Activated CD4-positive, alpha-beta T cell treated with anti-CD3 and anti-CD28 coated beads, Interleukin-2, amount 10 ng/mL, durations not matched to agents 7 days and 5 days (primary cell): Measurements from ENCODE around the gene GLRX3. TPM values are rescaled to one million over a fixed set of nuclear protein-coding genes. Genes with fewer than 3 reads are reported as not detected.

ENCODE experiments used
- CTCF ChIA-PET: fragments of 350-600 bp; sonication (Branson Sonifier 250); formaldehyde crosslinking; loops from one replicate; lab custom pipeline; 2021; ENCODE audit warnings: antibody characterized with exemption; lab: Charles Lee
- POLR2A ChIA-PET: fragments of 350-600 bp; sonication (Branson Sonifier 250); formaldehyde crosslinking; loops from one replicate; lab custom pipeline; 2021; ENCODE audit warnings: antibody characterized with exemption; lab: Charles Lee
- DNase-seq: peaks from one replicate; pipeline ENCODE4 v3.0.0-alpha.2; 2020
- H3K27ac Mint-ChIP-seq: one replicate; pipeline ENCODE4 v1.8.0; 2021; ENCODE audit warnings: mild to moderate bottlenecking, moderate library complexity, mixed read lengths
- H3K27me3 Mint-ChIP-seq: one replicate; pipeline ENCODE4 v1.8.0; 2021; ENCODE audit warnings: mixed read lengths
- H3K36me3 Mint-ChIP-seq: one replicate; pipeline ENCODE4 v1.8.0; 2021; ENCODE audit warnings: low read depth, mixed read lengths
- H3K4me1 Mint-ChIP-seq: one replicate; pipeline ENCODE4 v1.8.0; 2021; ENCODE audit warnings: mixed read lengths
- H3K4me3 Mint-ChIP-seq: one replicate; pipeline ENCODE4 v1.8.0; 2021; ENCODE audit warnings: mild to moderate bottlenecking, moderate library complexity, mixed read lengths
- H3K9me3 Mint-ChIP-seq: one replicate; pipeline ENCODE4 v1.8.0; 2021; ENCODE audit warnings: mixed read lengths
- total RNA-seq, 2 experiments: library from RNA; stranded (reverse); gene quantifications; one replicate each; pipeline ENCODE4 v1.2.3, GENCODE V29; 2021

The GLRX3 gene
- total RNA-seq, 2 experiments from 2014 or later = 78.7 to 90.1 TPM

DNA sequence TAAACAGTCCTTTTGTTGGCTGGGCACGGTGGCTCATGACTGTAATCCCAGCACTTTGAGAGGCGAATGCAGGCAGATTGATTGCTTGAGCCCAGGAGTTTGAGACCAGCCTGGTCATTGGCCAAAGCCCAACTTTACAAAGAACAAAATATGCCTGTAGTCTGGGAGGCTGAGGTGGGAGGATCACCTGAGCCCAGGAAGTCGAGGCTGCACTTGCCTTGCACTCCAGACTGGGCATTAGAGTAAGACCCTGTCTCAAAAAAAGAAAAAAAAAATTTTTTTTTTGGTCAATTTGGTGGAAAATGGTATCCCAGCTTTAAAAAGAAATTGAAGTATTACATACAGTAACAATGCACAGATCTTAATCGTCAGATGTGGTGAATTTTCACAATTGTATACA is 4.8 kb downstream of the GLRX3 start:
- no peak overlapping the region for H3K4me3 Mint-ChIP-seq

DNA sequence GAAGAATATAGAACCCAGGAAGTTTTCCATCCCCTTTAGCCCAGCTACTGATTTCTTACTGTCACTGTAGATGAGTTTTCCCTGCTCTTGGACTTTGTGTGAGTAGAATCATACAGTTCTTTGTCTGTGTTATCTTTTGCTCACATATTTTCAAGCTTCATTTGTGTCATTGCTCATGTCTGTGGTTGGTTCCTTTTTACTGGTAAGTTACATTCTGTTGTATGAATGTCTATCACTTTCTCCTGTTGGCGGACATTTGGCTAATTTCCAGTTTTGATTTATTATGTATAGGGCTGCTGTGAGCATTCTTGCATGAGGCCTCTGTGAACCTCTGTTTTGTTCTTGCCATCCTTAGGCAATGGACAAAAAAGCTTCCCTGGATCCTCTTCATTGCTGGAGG is 5.3 kb downstream of the GLRX3 start:
- Mint-ChIP-seq H3K4me3 (peak overlapping the region; percentile 1), H3K27me3 (no peaks in the 10 kb centered on the region), H3K36me3 (peaks cover 46% of the 10 kb centered on the region), H3K4me1 (peaks cover 62% of the 10 kb centered on the region), H3K9me3 (no peaks in the 10 kb centered on the region), H3K27ac (peak overlapping the region; percentile 76)
- POLR2A ChIA-PET = no interaction called here
- DNase-seq = no peak
- CTCF ChIA-PET = interaction anchor here (2.1 kb wide), 1 partner anchor 31 kb away, joined by 10 read pairs; the partner anchor contains the start of gene C10orf143

More for the DNA sequence above, 4.8 kb downstream of the GLRX3 start:
- Mint-ChIP-seq H3K27me3 (no peaks in the 10 kb centered on the region), H3K9me3 (no peaks in the 10 kb centered on the region), H3K4me1 (peaks cover 58% of the 10 kb centered on the region), H3K36me3 (peaks cover 42% of the 10 kb centered on the region), H3K27ac (peak overlapping the region; percentile 31)
- no peak for DNase-seq
- POLR2A ChIA-PET = no interaction called here
- CTCF ChIA-PET = interaction anchor here (2.1 kb wide), 1 partner anchor 31 kb away, joined by 10 read pairs; the partner anchor contains the start of gene C10orf143

DNA sequence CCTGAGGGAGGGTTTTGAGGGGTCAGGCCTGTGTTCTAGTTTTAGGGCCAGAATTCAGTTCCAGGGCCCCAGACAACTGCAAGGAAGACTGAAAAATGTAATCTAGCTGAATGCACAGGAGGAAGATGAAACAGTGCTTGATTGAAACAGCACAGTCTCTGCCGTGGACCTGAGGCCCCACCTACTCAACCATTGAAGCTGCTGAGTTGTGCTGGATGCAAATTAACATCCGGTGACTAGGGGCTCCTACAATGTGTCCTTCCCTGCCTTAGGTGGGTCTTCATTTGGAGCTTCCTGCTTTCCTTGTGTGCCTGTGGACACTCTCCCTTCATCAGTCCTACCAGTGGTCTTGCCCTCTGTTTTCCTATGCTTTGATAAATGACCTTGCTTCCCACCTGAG is 5.7 kb downstream of the GLRX3 start:
- Mint-ChIP-seq H3K27ac (peak overlapping the region; percentile 76), H3K4me1 (peaks cover 65% of the 10 kb centered on the region), H3K4me3 (peak overlapping the region; percentile 1), H3K9me3 (no peaks in the 10 kb centered on the region), H3K27me3 (no peaks in the 10 kb centered on the region), H3K36me3 (peaks cover 49% of the 10 kb centered on the region)
- POLR2A ChIA-PET = no interaction called here
- peak; percentile 26 for DNase-seq
- CTCF ChIA-PET = interaction anchor here (2.1 kb wide), 1 partner anchor 32 kb away, joined by 10 read pairs; the partner anchor contains the start of gene C10orf143

- no peak for DNase-seq
- peak overlapping the region; percentile 15 for H3K27ac Mint-ChIP-seq
- H3K9me3 Mint-ChIP-seq = no peaks in the 10 kb centered on the region
- H3K27me3 Mint-ChIP-seq = no peaks in the 10 kb centered on the region
- H3K4me1 Mint-ChIP-seq = peaks cover 34% of the 10 kb centered on the region
- ChIA-PET CTCF (interaction anchor here (0.6 to 2.3 kb wide), 2 partner anchors 9 to 11 kb away, joined by 3 to 7 read pairs; partner anchors contain the start of gene GLRX3), POLR2A (interaction anchor here (0.6 kb wide), 1 partner anchor 151 kb away, joined by 6 read pairs; no protein-coding TSS in a partner anchor)
- H3K4me3 Mint-ChIP-seq = no peak overlapping the region
- H3K36me3 Mint-ChIP-seq = peaks cover 51% of the 10 kb centered on the region
These were observed 9.9 kb downstream of the GLRX3 start for GRCh38 chr10:130146042-130146441.

- H3K4me1 Mint-ChIP-seq = peaks cover 32% of the 10 kb centered on the region
- H3K27ac Mint-ChIP-seq = no peak overlapping the region
- peaks cover 33% of the 10 kb centered on the region for H3K36me3 Mint-ChIP-seq
- no peak overlapping the region for H3K4me3 Mint-ChIP-seq
- ChIA-PET CTCF (no interaction called here), POLR2A (no interaction called here)
- no peak for DNase-seq
- no peaks in the 10 kb centered on the region for H3K27me3 Mint-ChIP-seq
- H3K9me3 Mint-ChIP-seq = no peaks in the 10 kb centered on the region
These were observed 23.1 kb downstream of the GLRX3 start for GRCh38 chr10:130159192-130159794.

DNA sequence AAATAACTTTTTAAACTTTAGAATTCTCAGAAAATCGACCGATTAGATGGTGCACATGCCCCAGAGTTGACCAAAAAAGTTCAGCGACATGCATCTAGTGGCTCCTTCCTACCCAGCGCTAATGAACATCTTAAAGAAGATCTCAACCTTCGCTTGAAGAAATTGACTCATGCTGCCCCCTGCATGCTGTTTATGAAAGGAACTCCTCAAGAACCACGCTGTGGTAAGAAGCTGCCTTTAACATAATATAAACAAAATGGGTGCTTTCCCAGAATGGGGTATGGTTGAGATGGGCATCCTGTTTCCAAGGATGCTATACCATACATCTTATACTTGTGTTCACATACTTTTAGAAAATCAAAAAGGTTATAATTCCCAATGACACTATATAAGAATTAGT is 24.6 kb downstream of the GLRX3 start:
- Mint-ChIP-seq H3K27ac (no peak overlapping the region), H3K27me3 (no peaks in the 10 kb centered on the region), H3K9me3 (no peaks in the 10 kb centered on the region), H3K4me3 (no peak overlapping the region), H3K4me1 (peaks cover 28% of the 10 kb centered on the region), H3K36me3 (peaks cover 30% of the 10 kb centered on the region)
- peak; percentile 47 for DNase-seq
- ChIA-PET POLR2A (no interaction called here), CTCF (no interaction called here)

DNA sequence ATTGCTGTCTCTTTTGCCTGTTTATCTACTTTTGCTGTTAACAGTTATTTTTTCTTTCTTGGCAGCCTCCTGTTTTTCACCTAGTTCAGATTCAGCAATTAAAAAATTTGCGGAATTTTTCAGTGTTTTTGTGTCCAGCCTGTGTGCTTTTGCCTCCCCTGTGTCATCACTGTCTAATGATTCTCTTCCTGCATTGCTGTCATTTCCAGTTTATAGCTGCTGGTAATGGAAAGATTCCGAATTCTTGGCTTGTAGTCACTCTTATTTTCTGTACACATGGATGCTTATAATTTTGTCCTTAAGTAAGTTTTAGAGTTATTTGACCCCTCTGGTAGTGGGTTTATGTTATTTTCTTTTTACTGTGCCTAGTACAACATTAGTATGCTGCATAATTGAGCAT is 25.1 kb downstream of the GLRX3 start:
- Mint-ChIP-seq H3K27me3 (no peaks in the 10 kb centered on the region), H3K27ac (no peak overlapping the region), H3K36me3 (peaks cover 32% of the 10 kb centered on the region), H3K9me3 (no peaks in the 10 kb centered on the region), H3K4me1 (peaks cover 28% of the 10 kb centered on the region), H3K4me3 (no peak overlapping the region)
- CTCF ChIA-PET = interaction anchor here (0.6 to 1.2 kb wide), 2 partner anchors 21 to 56 kb away, joined by 3 to 5 read pairs; no protein-coding TSS in a partner anchor
- POLR2A ChIA-PET = no interaction called here
- no peak for DNase-seq

- Mint-ChIP-seq H3K4me1 (peaks cover 43% of the 10 kb centered on the region), H3K27ac (no peak overlapping the region), H3K9me3 (no peaks in the 10 kb centered on the region), H3K27me3 (no peaks in the 10 kb centered on the region), H3K36me3 (peaks cover 56% of the 10 kb centered on the region), H3K4me3 (no peak overlapping the region)
- POLR2A ChIA-PET = no interaction called here
- no peak for DNase-seq
- CTCF ChIA-PET = interaction anchor here (2.4 kb wide), 1 partner anchor 58 kb away, joined by 6 read pairs; no protein-coding TSS in a partner anchor
These were observed 31.0 kb downstream of the GLRX3 start for GRCh38 chr10:130167193-130167592.

DNA sequence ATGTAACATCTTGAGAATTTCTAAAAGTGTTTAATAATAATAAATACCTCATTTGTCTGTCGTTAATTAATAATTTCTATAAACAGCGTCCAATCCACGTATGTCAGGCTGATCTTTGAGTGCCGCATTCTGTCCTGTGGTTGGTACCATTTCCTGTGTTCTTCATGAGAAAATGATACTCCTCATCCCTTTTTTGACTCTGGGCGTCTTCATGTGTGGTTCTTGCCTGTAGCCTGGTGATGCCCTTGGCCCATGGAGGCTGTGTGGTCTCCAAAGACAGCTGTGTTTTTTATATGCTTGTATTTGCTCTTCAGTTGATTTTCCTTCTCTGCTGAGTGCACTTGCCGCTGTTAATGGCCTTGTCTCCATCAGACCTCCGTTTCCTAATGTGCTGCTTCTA is 31.5 kb downstream of the GLRX3 start:
- POLR2A ChIA-PET = no interaction called here
- Mint-ChIP-seq H3K36me3 (peaks cover 51% of the 10 kb centered on the region), H3K4me3 (no peak overlapping the region), H3K4me1 (peaks cover 43% of the 10 kb centered on the region), H3K9me3 (no peaks in the 10 kb centered on the region), H3K27me3 (no peaks in the 10 kb centered on the region), H3K27ac (no peak overlapping the region)
- CTCF ChIA-PET = interaction anchor here (2.4 kb wide), 1 partner anchor 58 kb away, joined by 6 read pairs; no protein-coding TSS in a partner anchor
- no peak for DNase-seq

- no peak for DNase-seq
- H3K4me3 Mint-ChIP-seq = no peak overlapping the region
- CTCF ChIA-PET = interaction anchor here (1.9 to 2.4 kb wide), 2 partner anchors 42 to 60 kb away, joined by 6 to 7 read pairs; no protein-coding TSS in a partner anchor
- no peak overlapping the region for H3K27ac Mint-ChIP-seq
- H3K9me3 Mint-ChIP-seq = no peaks in the 10 kb centered on the region
- peaks cover 58% of the 10 kb centered on the region for H3K4me1 Mint-ChIP-seq
- H3K27me3 Mint-ChIP-seq = no peaks in the 10 kb centered on the region
- POLR2A ChIA-PET = no interaction called here
- H3K36me3 Mint-ChIP-seq = peaks cover 60% of the 10 kb centered on the region
These were observed 33.1 kb downstream of the GLRX3 start for GRCh38 chr10:130169136-130169859.

- ChIA-PET CTCF (interaction anchor here (0.5 to 0.7 kb wide), 3 partner anchors 15 to 1104 kb away, joined by 3 read pairs; partner anchors contain the start of gene GLRX3), POLR2A (interaction anchor here (0.6 kb wide), 1 partner anchor 24 kb away, joined by 3 read pairs; no protein-coding TSS in a partner anchor)
- peaks cover 64% of the 10 kb centered on the region for H3K36me3 Mint-ChIP-seq
- H3K4me3 Mint-ChIP-seq = peak overlapping the region; percentile 10
- peak overlapping the region; percentile 9 for H3K27ac Mint-ChIP-seq
- peaks cover 71% of the 10 kb centered on the region for H3K4me1 Mint-ChIP-seq
- H3K9me3 Mint-ChIP-seq = no peaks in the 10 kb centered on the region
- DNase-seq = peak; percentile 74
- no peaks in the 10 kb centered on the region for H3K27me3 Mint-ChIP-seq
These were observed 35.0 kb downstream of the GLRX3 start for GRCh38 chr10:130171196-130171595.

DNA sequence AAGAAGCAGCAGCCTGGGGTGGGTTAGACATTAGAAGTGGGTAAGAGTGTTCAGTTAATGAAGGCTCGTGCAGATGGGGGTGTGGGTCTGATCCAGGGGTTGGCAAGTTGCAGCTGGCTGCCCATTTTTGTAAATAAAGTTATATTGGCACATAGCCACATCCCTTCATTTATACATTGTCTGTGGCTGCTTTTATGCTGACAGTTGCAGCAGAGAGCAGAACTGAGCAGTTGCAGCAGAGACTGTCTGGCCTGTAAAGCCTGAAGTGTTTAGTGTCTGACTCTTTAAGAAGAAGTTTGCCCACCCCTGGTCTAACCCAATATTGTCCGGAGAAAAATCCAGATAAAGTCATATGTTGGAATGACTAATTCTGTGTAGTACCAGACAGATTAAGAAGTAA is 38.1 kb downstream of the GLRX3 start:
- Mint-ChIP-seq H3K9me3 (no peaks in the 10 kb centered on the region), H3K4me3 (no peak overlapping the region), H3K27ac (no peak overlapping the region), H3K4me1 (peaks cover 54% of the 10 kb centered on the region), H3K27me3 (no peaks in the 10 kb centered on the region), H3K36me3 (peaks cover 48% of the 10 kb centered on the region)
- DNase-seq = no peak
- ChIA-PET POLR2A (no interaction called here), CTCF (no interaction called here)

- H3K27ac Mint-ChIP-seq = no peak overlapping the region
- peaks cover 44% of the 10 kb centered on the region for H3K36me3 Mint-ChIP-seq
- POLR2A ChIA-PET = no interaction called here
- no peak overlapping the region for H3K4me3 Mint-ChIP-seq
- H3K27me3 Mint-ChIP-seq = no peaks in the 10 kb centered on the region
- no peaks in the 10 kb centered on the region for H3K9me3 Mint-ChIP-seq
- peaks cover 51% of the 10 kb centered on the region for H3K4me1 Mint-ChIP-seq
- CTCF ChIA-PET = interaction anchor here (1.0 to 1.4 kb wide), 2 partner anchors 12 to 14 kb away, joined by 3 read pairs; no protein-coding TSS in a partner anchor
- DNase-seq = no peak
These were observed 38.9 kb downstream of the GLRX3 start for GRCh38 chr10:130175074-130175473.
